G401 (cell line): ENCODE results near the gene NHP2. TPM values are rescaled to one million over a fixed set of nuclear protein-coding genes. Genes with fewer than 3 reads are reported as not detected.
"Not testable (repeated sequence)": the region's sequence is repeated elsewhere in the genome, so short reads cannot be mapped to it uniquely, and the experiment has no call there.

Experiments
- DNase-seq: peaks from one replicate; pipeline ENCODE4 v3.0.0-alpha.2; 2015; ENCODE audit warnings: low spot score
- in situ Hi-C: cut with HindIII; loops from 2 replicates; pipeline ENCODE4 v1.10.0; 2016; ENCODE audit warnings: low sequenced_read_pairs, mixed read lengths
- total RNA-seq: library from RNA; depleted of rRNA; stranded (reverse); fragments of >200 nt; shearing (Covaris generic); gene quantifications from 2 replicates; pipeline ENCODE4 v1.2.3, GENCODE V29; 2014

NHP2 gene
- total RNA-seq, 1 experiment from 2014 or later: 288 TPM

DNA sequence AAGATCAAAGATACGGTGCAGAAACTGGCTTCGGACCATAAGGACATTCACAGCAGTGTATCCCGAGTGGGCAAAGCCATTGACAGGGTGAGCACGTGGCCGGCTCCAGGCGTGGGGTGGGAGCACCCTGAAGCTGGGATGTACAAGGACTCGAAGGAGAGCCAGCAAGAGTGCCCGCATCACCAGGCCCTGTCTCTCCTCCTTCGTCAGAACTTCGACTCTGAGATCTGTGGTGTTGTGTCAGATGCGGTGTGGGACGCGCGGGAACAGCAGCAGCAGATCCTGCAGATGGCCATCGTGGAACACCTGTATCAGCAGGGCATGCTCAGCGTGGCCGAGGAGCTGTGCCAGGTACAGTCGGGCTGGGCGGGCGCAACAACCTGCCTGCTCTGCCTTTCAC lies 11.0 kb downstream of the NHP2 start:
- no peak for DNase-seq
- in situ Hi-C loops: no loop called here

DNA sequence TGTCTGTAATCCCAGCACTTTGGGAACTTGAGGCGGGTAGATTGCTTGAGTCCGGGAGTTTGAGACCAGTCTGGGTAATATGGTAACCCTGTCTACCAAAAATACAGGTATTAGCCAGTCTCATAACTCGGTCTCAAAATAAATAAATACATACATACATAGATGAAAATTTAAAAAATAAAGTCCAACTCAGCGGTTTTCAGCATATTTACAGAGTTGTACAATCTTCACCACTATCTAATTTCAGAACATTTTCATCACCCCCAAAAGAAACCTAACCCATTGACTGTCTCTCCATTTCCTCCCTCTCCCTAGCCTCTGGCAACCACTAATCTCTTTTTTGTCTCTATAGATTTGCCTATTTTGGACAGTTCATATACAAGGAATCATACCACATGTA lies 12.1 kb downstream of the NHP2 start:
- DNase-seq: no peak
- in situ Hi-C loops: no loop called here

DNA sequence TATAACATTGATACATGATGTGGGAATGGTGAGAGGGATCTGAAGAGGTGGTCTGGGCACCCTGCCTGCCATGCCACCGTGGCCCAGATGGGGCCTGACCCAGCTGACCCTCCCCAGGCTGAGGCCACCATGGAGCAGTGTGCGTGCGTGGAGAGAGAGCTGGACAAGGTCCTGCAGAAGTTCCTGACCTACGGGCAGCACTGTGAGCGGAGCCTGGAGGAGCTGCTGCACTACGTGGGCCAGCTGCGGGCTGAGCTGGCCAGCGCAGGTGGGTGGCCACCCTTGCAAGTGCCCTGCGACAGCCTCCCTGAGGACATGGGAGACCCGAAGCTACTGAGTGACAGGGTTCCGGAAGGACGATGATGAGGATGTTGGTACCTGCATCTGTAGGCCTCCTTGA lies 15.7 kb downstream of the NHP2 start:
- in situ Hi-C loops: no loop called here
- no peak for DNase-seq

DNA sequence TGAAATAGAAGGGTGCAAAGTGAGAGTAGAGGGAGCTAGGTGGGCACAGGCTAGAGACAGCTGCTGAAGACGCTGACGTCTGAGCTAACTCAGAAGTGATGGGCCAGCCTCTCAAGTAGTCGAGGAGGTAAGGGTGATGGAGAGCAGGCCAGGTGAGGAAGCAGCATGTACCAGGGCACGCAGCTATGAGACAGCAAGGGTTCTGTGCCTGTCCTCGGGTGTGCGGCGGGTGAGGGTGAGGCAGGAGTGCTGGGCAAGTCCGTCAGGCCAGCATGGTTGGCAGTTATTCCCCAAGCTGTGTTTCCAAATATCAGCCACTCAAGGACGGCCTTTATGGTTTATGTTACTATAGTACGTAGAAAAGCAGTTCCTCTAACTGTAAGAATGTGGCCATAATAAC lies 16.7 kb downstream of the NHP2 start:
- no peak for DNase-seq
- in situ Hi-C loops: no loop called here

DNA sequence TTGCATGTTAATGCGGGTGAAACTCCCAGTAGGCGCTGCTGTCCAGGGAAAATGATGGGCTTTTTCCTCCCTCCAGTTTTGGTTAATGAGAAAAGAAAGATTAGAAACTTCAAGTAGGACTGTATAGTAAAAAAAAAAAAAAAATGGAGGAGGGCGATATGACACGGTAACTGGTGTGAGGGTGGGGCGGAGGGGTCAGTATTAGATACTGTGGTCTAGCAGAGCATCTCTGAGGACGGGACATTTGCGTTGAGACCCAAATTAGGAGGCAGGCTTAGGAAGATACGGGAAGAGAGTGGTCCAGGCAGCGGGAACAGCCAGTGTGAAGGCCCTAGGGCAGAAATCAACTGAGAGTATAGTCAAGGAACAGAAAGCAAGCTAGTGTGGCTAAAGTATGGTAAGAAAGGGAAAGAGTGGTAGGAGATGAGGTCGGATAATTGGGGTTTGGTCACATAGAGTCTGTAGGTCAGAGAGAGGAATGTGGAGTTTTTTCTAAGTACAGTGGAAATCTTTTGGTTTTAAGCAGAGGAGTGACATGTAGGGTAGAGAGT lies 22.2 kb downstream of the NHP2 start:
- in situ Hi-C loops: no loop called here
- no peak for DNase-seq

DNA sequence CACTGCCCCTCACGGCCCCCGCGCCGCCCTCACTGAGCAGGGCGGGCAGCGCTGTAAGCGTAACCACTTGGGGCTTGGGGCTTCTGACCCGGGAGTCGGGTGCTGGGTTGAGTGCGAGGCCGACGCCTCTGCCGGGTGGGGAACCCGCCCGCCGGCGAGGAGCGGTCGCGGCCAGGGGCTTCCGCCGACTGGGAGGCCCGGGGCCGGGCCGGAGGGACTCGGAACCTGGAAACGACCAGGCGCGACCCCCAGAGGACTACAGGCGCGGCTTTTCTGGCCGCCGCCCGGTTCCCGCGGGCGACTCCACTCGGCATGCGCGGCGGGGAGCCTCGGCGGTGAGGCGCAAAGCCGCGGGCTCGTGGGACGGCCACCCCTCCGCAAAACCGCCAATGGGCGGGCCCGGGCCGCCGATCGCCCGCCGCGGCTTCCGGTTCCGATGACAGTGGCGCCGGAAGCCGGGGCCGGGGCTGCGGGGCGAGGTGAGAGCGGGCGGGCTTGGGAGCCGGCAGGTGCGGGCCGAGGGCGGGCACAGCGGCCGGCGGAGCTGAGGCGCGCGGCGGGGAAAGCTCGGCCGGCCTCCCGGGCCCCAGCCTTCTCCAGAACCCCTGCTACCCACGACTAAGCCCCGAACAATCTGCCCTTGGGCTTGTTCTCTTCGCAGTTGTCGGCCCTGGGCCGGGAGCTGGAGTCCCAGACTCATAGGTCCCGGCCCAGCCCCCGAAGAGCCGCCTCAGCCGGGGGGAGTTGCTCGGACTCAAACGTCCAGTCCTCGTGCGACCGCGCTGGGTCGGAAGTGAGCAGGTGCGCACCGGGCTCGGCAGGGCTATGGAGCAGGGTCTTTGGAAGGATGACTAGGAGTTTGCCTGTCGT lies 22.9 kb downstream of the NHP2 start, which contains the start of gene RMND5B:
Gene RMND5B (plus strand): TSS at position 439 of the 870 bp plus-strand sequence. CDS start 7,106 bp downstream, outside the sequence.
- in situ Hi-C loops: no loop called here
- DNase-seq: peak; percentile 76

DNA sequence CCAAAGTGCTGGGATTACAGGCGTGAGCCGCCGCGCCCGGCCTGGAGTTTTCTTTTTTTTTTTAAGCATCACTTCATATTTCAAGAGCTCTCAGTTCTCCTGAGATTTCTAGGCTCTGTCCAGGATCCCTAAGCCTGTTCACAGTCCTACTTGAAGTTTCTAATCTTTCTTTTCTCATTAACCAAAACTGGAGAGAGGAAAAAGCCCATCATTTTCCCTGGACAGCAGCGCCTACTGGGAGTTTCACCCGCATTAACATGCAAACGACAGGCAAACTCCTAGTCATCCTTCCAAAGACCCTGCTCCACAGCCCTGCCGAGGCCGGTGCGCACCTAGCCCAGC lies 23.5 kb downstream of the NHP2 start:
- DNase-seq, in situ Hi-C loops: not testable (repeated sequence)

DNA sequence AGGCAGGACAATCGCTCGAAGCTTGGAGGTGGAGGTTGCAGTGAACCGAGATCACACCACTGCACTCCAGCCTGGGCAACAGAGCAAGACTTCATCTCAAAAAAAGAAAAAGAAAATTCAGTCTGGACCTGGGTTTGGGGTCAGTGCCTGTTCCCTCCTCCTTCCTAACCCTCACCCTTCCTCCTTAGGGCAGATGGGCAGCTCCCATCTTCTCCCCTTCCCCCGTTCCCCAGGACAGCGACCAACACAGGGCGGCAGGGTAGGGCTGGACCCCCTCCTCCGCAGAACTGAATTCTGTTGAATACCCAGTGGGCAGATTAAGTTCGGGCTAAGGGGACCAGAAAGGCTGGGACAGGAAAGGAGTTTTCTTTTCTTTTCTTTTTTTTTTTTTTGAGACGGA lies 24.4 kb downstream of the NHP2 start:
- DNase-seq: no peak
- in situ Hi-C loops: no loop called here

DNA sequence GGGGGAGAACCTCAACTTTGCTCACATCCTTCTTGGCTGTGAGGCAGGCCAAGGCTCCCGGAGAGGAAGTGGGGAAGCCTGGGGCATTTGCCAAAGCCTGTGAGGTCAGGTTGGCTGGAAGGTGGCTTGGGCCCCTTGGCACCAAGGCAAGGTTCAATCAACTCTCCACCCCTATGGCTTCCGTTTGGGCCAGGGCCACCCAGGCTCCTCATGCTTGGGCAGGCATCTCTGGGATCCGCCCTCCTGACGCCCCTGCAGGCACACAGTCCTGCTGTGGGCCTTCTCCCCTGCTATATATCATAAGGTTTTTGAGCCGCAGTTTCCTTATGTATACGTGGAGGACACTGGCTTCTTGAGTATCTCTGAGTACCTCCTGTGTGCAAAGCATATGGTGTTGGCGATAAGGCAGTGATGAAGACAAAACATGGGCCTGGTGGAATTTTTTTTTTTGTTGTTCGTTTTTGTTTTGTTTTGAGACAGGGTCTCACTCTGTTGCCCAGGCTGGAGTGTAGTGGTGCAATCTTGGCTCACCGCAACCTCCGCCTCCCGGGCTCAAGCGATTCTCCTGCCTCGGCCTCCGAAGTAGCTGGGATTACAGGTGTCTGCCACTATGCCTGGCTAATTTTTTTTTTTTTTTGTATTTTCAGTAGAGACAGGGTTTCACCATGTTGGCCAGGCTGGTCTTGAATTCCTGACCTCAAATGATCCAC lies 26.2 kb downstream of the NHP2 start:
- in situ Hi-C loops: not testable (repeated sequence)

DNA sequence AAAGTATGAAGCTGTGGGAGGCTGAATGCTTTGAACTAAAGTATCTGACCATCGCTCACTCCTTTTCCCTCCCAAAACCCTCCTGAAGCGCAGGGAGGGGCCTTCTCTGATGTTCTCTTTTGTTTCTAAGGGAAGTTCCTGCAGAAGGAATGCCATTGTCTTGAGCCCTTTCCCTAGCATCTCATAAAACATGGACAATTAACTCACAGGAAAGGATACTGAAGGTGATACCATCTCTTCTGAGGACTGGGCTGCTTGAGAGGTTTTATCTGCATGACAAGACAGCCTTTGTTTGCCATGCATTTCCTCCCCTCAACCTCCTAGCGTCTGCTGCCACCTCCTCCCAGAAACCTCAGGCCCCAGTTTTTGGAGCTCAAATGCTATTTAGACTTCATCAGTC lies 27.1 kb downstream of the NHP2 start:
- in situ Hi-C loops: no loop called here
- no peak for DNase-seq

More for the DNA sequence above, 26.2 kb downstream of the NHP2 start:
- DNase-seq: not testable (repeated sequence)

DNA sequence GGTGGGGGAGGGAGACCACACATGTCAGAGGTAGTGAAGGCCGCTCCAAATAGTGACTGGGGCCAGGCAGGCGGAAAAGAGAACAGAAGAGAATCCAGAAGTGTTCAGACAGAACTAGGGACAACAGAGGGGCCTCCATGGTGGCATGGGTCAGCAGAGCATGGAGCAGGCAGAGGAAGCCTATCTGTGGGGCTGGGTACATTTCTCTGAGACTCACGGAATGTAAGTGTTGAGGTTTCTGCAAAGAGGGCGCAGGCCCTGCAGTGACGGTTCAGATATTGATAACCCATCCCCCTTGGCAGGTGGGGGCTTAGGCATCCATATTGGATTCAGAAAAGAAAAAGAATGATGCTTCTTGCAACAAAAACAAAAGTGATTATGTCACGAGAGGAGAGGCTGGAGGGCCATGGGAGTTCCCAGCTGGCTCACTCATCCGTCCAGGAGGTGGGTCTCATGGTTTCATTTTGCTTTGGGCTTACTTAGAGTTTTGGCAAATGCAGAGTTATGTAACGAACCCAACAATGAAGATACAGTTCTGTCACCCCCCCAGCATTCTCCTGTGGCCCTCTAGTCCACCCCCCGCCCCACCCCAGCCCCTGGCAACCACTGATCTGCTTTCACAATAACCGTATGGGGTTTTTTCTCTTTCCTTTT lies 28.3 kb downstream of the NHP2 start:
- DNase-seq: no peak
- in situ Hi-C loops: no loop called here

DNA sequence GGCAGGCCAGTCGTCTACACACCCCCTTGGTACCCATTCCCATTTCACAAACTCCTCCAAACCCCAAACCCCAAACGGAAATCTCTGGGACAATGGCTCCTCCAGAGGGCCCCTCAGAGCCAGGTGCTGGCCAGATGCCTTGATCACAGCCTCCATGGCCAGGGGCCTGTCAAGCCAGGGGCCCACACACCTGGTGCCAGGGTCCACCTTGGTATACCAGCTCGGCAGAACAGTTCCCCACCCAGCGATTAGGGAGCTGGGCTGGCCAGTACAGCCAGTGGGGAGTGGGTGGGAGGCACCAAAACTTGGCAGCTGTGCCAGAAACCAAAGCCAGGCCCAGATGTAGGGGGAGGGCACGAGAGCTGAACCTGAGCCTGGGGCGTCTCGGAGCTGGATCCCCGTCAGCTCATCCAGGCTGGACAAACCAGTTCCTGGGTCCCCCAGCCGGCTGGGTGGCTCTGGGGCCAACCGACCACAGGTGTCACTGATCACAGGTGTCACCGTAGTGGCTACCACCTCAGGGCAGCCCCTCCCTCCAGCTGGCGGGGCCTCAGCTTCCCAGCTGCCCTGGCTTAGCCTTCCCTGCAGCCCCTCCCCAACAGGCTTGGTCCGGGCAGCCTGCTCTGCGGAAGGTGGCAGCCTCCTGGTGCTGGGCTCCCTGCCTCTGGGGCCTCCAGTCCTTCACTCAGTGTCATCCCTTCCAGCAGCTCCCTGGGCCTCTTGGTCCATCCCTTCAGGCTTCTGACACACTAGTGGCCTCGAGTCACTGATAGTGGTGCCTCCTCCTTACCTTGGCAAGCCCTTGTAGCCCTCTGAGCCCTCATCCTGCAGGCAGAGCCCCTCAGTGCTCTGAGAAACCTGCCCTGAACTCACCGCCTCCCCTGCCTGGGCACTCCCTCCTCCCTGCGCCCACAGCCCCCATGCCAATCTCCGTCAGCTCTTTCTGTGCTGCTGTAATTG lies 29.4 kb downstream of the NHP2 start:
- in situ Hi-C loops: no loop called here
- DNase-seq: no peak

DNA sequence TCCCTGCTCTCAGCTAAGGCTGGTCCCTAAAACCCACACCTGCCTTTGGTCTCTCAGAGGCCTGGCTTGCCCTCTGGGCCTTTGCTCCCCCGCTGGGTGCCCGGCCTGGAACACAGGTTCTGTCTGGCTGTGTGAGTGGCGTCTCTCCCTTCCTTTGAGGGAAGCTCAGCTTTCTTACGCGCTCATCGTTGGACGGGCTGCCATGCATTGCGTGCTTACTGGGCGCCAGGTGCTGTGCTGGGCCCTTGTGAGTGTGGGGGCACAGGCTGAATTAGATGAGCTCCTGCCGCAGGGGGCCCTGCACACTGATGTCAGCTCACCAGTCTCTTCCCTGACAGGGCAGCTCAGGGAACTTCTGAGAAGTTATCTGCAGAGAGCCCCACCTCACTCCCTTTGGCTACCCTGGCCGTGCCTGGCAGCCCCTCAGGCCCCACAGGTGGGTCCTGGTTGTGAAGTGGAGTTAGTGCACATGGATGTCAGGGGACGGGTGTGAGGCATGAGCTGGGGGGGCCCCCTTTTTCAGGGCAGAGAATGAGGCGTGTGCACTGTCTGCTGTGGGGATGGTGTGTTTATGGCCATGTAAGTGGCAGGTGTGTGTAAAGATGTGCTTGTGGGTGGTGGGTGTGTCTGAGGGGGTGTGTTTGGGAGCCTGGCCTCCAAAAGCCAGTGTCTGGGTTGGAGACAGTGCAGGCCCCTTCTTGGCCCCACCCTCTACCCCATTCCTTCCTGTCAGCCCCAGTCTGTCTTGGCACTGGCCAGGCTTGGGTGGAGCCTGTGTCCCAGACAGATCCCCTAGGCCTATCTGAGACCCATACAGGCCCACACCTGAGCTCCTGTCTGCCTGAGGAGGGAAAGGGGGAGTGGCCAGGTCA lies 30.4 kb downstream of the NHP2 start:
- DNase-seq: no peak
- in situ Hi-C loops: no loop called here

DNA sequence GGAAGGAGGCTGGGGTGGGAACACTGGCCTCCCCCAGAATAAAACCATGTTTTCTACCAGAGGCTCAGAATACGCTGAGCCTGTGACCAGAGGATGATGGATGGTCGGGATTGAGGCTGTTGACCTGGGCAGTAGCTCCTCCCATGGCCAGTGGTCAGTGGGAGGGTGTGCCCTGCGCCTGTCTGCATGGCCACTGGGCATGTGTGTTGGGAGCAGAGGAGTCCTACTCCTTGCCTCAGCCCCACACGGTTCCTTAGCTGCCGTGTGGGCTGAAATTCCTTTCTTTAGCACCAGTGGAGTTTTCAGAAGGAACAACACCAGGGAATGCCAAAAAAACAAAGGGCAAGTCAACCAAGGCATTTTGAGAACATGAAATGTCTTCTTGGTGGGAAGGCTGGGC lies 31.3 kb downstream of the NHP2 start:
- DNase-seq: no peak
- in situ Hi-C loops: no loop called here

DNA sequence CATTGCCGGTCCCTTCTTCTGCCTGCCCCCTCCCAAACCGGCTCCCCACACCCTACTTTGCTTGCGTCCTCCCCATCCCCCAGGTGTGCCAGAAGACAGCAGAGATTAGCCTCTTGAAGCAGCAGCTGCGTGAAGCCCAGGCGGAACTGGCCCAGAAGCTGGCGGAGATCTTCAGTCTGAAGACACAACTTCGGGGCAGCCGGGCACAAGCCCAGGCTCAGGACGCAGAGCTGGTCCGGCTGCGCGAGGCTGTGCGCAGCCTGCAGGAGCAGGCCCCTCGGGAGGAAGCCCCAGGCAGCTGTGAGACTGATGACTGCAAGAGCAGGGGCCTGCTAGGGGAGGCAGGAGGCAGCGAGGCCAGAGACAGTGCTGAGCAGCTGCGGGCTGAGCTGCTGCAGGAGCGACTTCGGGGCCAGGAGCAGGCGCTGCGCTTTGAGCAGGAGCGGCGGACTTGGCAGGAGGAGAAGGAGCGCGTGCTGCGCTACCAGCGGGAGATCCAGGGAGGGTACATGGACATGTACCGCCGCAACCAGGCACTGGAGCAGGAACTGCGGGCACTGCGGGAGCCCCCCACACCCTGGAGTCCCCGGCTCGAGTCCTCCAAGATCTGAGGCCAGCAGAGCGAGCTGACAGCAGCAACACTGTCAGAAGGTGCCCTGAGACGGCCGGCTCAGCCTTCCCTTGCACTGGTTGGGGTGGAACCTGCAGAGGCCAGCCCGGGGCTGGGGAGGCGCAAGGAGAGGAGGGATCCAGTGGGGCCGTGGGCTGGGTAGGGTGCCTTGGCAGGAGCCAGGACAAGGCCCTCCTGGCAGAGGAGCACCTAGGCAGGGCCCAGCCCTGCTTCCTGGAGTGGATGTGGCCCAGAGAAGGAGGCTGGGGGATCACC lies 32.1 kb downstream of the NHP2 start:
- peak; percentile 66 for DNase-seq
- in situ Hi-C loops: no loop called here

DNA sequence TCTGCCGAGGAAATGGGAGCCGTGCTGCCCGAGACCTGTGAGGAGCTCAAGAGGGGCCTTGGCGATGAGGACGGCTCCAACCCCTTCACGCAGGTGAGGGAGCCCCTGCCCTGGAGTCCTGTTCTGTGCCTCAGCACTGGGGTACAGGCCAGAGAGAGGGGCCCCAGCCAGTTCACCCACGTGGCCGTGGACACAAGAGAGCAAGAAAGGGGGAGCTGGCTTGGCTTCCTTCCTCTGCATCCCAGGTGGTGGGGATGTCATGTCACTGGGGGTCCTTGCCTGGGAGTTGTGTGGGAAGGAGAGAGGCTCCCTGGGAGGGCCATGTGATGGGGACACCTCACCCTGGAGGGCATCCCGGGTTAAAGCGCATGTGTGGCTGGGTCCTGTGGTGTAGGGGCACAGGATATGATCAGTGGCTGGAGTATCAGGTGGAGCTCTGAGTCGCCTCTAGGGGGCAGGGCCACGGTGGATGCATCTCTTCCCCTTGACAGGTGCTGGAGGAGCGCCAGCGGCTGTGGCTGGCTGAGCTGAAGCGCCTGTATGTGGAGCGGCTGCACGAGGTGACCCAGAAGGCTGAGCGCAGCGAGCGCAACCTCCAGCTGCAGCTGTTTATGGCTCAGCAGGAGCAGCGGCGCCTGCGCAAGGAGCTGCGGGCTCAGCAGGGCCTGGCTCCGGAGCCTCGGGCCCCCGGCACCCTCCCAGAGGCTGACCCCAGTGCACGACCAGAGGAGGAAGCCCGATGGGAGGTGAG lies 32.9 kb downstream of the NHP2 start:
- peak; percentile 91 for DNase-seq
- in situ Hi-C loops: no loop called here
